Measurements from ENCODE around the gene SMAP1.
A peak's percentile ranks its signal among the peaks of the same experiment; 100 is the strongest.

The SMAP1 gene

GRCh38 chr6:70693887-70694286, 26.2 kb downstream of the SMAP1 start:
- no peak for DNase-seq (ENCODE audit: low read depth)
- H3K4me3 ChIP-seq (ENCODE audit: low read depth, low read length) = no peak overlapping the region
- TF ChIP-seq, protein P1, sequence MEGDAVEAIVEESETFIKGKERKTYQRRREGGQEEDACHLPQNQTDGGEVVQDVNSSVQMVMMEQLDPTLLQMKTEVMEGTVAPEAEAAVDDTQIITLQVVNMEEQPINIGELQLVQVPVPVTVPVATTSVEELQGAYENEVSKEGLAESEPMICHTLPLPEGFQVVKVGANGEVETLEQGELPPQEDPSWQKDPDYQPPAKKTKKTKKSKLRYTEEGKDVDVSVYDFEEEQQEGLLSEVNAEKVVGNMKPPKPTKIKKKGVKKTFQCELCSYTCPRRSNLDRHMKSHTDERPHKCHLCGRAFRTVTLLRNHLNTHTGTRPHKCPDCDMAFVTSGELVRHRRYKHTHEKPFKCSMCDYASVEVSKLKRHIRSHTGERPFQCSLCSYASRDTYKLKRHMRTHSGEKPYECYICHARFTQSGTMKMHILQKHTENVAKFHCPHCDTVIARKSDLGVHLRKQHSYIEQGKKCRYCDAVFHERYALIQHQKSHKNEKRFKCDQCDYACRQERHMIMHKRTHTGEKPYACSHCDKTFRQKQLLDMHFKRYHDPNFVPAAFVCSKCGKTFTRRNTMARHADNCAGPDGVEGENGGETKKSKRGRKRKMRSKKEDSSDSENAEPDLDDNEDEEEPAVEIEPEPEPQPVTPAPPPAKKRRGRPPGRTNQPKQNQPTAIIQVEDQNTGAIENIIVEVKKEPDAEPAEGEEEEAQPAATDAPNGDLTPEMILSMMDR (IDR thresholded peaks at IDR 0.05; ENCODE audit: control insufficient read depth, extremely low read depth, insufficient read depth) = no peak

DNA sequence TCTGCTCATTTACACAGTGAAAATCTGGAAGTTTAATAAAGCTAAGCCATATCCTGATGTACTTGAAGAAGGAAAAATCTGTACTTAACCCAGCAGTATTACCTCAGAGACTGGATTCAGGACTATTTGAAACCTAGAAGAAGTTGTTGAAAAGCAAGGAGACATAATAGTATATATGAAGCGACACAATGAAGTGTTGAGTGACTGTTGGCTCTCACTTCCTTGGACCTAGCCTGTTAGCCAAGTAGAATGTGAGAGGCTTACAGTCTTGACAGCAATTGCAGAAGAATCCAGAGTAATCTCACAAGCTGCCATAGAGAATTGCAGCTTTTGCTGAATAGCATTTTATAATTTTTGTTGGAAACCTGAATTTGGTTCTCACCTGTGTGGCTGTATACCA, 26.7 kb downstream of the SMAP1 start:
- TF ChIP-seq, protein P1 (IDR thresholded peaks at IDR 0.05; ENCODE audit: control insufficient read depth, extremely low read depth, insufficient read depth) = no peak
- no peak for DNase-seq (ENCODE audit: low read depth)
- no peak overlapping the region for H3K4me3 ChIP-seq (ENCODE audit: low read depth, low read length)

DNA sequence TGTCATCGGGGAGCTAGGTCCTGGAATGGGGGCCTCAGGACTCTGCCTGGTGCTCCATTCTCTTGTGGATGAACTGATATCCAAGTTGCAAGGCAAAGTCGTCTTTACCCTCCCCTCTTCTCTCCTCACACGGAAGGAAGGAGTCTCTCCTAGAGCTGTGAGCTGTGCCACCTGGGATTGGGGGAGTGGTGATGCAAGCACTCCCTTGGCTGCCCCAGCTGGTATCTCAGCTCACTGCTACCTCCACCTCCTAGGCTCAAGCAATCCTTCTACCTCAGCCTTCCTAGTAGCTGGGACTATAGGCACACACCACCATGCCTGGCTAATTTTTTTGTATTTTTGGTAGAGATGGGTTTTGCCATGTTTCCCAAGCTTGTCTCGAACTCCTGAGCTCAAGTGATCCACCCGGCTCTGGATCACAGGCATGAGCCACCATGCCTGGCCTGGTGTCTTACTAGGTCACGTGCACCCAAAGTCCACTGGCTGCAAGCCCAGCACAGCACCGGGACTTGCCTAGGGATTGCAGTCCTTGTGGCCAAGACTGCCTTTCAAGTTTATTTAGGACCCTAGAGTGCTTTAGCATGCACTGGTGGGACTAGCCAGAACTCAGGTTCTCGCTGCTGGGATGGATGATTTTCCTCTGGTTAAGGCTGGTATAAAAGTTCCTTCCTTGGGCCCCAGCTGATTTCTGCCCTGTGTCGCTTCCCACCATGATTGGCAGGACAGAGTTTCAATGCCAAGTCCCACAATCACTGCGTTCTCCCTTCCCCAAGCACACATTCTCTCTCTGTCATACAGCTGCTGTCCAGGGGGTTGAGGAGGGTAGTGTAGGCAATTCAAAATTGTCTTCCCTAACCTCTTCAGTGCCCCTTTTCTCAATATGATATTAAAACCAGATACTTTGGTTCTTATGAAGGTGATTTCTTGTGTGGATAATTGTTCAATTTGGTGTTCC, 33.5 kb downstream of the SMAP1 start:
- DNase-seq (ENCODE audit: low read depth) = no peak
- H3K4me3 ChIP-seq (ENCODE audit: low read depth, low read length) = no peak overlapping the region
- TF ChIP-seq, protein P1 (IDR thresholded peaks at IDR 0.05; ENCODE audit: control insufficient read depth, extremely low read depth, insufficient read depth) = no peak

DNA sequence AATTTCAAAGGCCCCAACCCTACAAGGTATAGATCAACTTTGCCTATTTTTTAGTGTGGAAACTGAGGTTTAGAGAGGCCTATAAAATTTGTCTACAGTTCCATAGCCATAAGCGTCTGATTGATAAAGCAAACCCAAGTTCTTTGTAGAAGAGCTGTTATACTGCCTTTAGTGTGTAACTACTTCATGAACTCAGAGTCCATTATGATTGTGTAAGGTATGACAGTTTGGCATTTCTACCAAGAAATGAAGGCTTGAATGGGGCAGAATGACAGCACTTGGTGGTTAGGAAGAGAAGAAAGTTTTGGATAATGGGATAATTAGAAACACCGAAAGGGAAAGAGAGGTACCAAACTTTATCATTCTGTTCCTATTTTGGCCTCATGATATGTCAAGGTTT, 38.1 kb downstream of the SMAP1 start:
- no peak overlapping the region for H3K4me3 ChIP-seq (ENCODE audit: low read depth, low read length)
- TF ChIP-seq, protein P1 (IDR thresholded peaks at IDR 0.05; ENCODE audit: control insufficient read depth, extremely low read depth, insufficient read depth) = no peak
- no peak for DNase-seq (ENCODE audit: low read depth)

DNA sequence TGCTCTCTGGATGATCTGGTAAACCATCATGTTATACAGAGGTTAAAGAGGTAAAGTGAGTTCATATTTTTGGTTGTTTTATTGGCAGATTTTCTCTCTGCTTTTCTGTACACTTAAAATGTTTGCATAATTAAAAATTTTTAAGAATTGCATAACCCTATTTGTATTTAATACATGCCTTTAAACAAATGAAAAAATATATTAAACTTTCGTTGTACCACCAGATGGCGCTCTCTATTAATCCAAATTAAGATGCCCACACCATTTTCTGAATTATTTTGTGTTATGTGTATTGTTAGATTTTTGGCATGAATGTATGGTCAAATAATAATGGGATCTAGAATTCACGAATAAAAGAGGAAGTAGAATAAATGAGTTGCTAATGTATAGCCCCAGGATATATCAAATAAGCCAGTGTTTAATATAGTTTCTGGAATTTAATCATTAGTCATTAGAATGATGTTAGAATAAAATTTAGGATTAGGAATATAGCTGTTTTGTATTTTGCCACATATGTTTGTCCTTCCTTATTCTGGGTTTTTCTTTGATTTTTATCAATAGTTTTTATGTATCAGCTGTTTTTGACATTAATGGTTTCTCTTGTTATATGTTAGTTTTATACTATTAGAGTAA, 38.9 kb downstream of the SMAP1 start:
- H3K4me3 ChIP-seq (ENCODE audit: low read depth, low read length) = no peak overlapping the region
- DNase-seq (ENCODE audit: low read depth) = no peak
- TF ChIP-seq, protein P1 (IDR thresholded peaks at IDR 0.05; ENCODE audit: control insufficient read depth, extremely low read depth, insufficient read depth) = peak; percentile 41

- TF ChIP-seq, protein P1 (IDR thresholded peaks at IDR 0.05; ENCODE audit: control insufficient read depth, extremely low read depth, insufficient read depth) = no peak
- no peak for DNase-seq (ENCODE audit: low read depth)
- no peak overlapping the region for H3K4me3 ChIP-seq (ENCODE audit: low read depth, low read length)
These were observed 40.2 kb downstream of the SMAP1 start for GRCh38 chr6:70707893-70708292.
